ENCODE data around the gene DNAH11.
"Not testable (repeated sequence)": the region's sequence is repeated elsewhere in the genome, so short reads cannot be mapped to it uniquely, and the experiment has no call there.

The DNAH11 gene

DNA sequence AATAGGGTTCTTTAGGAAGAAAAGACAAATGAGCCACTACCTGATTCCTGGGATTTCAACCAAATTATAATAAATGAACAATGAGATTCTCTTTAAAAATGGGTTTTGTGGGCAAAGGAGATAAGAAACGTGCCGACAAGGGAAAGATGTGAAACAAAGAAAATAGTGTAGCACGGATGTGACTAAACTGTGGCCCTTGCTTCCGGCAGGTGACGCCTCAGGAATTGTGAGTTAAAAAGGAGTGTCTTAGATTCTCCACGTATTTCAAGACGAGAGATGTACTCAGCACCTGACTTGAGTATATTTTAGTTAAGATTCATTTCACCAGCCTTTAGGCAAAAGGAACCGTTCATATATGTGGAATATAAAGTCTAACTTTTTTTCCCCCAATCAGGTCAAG lies 75.9 kb downstream of the DNAH11 start:
- DNase-seq: no peak

DNA sequence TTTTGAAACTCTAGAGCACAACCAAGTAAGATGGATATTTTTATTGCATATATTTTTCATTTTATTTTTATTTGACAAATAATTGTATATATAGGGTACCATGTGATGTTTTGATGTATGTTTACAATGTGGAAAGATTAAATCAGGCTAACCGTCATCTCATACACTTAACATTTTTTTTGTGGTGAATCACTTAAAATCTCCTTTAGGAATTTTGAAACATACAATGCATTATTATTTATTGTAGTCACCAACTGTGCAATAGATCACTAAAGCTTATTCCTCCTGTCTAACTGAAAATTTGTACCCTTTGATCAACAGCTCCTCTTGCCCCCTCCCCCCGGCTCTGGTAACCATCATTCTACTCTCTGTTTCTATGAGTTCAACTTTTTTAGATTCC lies 77.2 kb downstream of the DNAH11 start:
- DNase-seq: no peak

DNA sequence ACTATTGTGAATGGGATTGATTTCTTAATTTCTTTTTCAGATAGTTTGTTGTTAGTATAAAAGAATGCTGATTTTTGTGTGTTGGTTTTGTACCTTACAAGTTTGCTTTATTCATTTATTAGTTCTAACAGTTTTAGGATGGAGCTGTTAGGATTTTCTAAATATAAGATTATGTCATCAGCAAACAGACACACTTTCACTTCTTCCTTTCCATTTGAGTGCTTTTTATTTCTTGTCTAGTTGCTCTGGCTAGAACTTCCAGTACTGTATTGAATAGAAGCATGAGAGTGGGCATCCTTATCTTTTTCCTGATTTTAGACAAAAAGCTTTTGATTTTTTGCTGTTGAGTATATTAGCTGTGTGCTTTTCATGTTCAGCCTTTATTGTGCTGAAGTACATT lies 81.5 kb downstream of the DNAH11 start:
- no peak for DNase-seq

DNA sequence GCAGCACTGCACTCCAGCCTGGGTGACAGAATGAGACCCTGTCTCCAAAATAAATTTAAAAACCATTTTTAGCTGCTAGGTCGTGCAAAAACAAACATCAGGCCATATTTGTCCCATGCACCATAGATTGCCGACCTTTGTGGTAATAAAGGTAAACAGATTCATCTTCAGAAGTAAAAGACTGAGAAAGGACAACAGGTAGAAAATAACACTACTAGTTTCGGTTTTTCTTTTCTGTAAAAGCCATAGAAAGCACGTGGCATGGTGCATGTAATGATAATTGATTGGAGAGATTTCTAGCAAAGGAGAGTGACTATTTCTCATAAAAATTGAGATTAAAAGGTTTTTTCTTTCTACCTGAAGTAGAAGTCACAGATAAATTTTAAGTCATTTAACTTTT lies 93.9 kb downstream of the DNAH11 start:
- no peak for DNase-seq

DNA sequence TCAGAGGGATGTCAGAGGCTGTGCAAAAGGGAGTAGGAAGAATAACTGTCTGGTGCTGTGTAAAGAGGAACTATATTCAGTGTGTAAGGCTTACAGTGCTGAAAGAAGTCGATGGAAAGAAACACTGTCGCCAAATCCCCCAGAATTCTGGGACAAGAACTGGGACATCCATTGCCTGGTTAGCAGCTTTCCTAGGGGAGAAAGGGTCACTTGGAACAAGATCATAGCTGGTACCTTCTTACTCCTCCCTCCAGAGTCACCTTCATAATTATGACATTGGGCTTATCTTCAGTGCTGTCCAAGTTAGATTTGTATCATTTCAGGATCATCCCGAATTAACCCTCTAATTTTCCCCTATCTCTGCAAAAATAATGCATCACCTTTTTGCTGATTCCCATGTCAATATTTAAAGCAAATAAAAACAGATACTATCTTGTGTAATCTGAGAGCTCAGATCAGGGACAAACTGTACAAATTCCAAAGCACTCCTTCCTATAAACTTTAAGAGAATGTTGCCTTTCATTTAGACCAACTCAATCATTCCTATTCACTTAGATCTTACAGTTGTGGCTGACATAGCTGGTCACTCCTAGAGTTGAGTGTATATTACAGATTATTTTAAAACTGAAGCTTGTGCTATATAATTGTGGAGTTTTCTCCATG lies 96.5 kb downstream of the DNAH11 start:
- no peak for DNase-seq

DNA sequence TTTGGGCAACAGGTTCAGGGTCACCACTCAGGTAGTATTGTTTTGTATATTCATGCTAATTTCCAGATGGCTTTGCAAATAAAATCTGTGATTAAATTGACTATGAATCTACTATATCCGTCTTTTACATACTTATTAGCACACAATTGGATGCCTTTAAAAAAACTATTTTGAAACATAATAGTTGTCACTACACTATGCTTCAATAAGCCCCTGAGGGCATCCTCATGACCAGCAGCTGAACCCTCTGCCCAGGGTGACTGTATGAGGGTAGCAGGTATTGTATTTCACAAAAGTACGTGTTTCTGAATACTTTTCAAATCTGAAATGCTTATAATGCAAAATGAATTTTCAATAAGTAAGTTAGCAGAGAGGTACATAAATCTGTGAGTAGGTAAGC lies 97.3 kb downstream of the DNAH11 start:
- DNase-seq: no peak

DNA sequence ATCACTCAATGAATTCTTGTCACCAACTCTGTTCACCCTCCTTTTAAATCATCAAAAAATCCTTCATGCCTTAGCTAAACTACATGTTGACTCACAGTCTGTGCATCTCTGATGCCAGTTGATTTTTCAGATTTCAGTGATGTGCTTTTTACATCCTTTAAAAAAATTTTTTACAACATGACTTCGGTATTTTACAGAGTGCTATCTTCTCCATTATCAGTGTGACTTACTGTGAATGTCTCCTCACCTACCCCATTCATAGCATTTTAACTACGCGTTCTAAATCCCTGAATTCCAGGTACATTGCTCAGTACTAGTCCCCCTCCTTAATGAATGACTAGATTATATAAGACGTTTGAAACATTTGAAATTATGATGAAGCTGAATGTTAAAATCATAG lies 98.7 kb downstream of the DNAH11 start:
- no peak for DNase-seq

DNA sequence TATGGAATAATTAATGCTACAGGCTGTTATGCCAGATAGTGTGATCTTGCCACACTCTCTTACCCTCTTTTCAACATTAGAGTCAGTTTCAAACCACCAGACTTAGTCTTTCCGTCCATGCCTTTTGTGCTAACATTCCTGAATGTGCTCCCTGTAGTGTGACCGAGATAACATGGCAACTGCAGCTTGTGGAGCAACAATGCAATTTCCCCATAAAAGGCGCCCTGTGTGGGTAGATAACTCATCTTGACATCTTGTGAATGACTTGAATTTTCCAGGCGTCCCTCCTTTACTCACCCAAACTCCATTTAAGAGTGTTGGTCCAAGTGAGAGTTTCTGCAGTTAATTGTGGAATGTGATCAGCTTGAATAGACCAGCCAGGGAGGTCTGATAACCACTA lies 99.6 kb downstream of the DNAH11 start:
- DNase-seq: no peak

DNA sequence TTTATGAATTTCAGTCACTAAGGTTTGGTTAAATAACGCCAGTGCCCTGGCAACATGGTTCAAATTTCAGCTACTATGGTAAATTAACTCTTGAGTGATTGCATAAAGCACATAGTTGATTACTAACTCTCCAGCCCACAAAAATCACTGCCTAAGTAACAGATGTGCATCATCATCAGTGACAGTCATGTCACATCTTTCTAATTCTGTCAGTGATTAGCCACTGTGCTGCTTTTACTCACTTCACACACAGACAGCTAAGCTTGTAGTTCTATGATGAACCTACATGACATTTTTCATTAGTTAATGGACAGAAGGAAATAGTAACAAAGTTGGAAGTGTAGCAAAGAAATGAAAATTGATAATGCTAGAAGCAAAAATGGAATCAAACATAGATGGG lies 108.9 kb downstream of the DNAH11 start:
- no peak for DNase-seq

DNA sequence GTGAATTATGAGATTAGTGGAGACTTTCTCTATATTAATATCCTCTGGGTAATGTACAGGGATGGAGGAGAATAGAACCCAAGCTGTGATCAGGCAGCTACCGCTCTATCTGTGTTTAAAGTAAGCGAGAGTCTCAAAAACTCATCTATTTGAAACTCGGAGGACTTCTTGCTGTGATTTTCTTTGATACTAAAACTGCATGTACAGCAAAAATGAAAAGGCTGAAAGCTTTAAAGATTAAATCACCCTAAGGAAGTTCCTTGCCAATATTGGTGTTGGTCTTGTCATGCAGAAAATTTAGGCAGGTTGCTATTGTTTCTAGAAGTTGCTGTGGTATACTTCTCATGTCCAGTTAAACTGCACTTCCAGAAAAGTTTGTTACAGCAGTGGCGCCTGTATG lies 110.8 kb downstream of the DNAH11 start:
- no peak for DNase-seq

DNA sequence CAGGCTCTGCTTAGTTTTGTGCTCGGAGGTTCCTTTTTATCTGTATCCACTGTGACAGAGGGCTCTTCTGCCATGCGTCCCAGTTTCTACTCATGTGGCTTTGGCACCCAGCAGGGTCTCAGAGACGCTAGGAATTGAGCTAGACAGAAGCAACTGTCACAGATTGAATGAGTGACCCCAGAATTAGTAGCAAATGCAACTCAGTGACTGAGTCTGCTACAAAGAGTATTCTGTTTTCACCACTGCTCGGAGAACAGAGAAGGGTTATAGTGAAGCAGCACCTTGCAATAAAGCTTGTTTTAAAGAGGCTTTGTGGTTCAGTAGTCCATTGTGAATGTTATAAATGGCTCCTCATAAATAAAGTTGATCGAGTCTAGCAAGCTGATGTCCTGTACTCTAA lies 113.2 kb downstream of the DNAH11 start:
- DNase-seq: no peak

DNA sequence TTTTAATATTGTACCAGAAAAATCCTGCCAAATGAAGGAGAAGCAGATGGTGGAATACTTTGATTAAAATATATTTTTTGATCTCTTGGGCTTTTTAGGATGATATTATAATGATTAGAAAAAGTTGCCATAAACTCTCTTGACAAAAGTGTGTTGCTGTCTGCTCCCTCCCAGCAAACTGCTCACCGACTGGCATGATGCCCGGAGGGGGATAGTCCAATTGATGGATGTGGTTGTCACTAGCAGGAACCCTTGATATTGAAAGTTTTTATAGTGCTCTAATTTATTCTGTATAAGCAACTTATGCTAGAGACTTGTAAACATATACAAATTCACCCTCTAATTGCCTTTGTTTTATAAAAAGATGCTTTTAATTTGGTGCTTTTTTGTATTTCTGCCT lies 114.0 kb downstream of the DNAH11 start:
- no peak for DNase-seq

DNA sequence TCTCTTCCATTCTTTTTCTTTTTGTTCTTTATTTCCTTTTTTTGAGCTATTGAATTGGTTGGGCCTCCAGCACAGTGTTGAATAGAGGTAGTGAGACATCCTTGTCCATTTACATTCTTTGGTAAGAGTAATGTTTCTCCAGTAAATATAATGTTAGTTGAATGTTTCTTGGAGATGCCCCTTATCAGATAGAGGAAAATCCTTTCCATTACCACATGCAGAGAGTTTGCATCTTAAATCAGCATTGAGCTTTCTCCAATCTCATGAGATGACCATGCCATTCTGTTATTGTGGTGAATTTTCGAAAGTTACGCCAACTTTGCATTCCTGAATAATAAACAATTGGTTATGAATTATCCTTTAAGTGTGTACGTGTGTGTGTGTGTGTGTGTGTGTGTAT lies 127.7 kb downstream of the DNAH11 start:
- DNase-seq: no peak

DNA sequence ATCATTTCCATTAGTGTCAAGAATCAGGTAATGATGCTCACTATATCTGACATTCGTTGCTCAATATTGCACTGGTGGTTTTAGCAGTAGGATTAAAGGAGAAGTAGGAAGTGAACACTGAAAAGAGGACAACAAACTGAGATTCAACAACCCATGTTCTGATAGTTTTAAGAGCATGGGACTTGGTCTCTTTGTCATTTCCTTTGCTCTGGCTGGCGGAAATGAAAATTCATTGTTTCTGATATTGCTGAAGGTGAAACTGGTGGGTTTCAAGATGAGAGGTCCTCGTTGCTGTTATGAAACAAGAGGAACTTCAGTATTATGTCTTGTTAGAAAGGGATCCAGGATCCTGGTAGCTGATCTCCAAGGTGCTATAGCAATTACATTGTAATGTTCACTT lies 129.0 kb downstream of the DNAH11 start:
- no peak for DNase-seq

DNA sequence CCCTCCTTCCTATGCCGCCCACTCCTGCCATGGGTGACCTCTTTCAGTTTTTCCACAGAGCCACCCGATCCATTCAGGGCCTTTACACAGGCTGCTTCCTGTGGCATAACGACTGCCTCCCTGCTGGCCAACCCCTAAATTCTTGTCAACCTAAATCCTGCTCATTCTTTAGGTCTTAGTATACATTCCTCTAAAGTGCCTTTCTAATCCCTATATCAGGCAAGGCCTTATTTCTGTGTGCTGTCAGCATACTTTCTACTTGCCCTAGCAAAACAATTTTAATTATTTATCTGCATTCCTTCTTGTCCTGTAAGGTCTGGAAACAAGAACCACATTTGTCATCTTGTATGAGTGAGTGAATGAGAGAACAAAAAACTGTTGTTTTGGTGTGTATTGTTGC lies 132.4 kb downstream of the DNAH11 start:
- no peak for DNase-seq

DNA sequence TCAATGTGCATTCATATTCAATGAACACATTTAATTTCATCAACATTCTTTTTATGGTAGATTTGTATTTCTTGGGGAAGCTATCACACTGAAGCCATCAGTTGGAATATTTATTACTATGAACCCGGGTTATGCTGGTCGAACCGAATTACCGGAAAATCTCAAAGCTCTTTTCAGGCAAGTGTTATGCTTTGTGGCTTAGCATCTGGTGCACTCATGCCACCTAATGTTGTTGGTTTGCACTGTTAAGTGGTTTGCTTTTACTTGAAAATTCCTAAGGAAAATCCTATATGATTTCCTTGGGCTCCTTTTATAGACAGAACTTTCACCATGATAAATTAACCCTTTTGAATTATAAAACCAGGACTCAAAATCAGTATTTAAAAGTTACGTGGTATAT lies 147.9 kb downstream of the DNAH11 start:
- DNase-seq: no peak

DNA sequence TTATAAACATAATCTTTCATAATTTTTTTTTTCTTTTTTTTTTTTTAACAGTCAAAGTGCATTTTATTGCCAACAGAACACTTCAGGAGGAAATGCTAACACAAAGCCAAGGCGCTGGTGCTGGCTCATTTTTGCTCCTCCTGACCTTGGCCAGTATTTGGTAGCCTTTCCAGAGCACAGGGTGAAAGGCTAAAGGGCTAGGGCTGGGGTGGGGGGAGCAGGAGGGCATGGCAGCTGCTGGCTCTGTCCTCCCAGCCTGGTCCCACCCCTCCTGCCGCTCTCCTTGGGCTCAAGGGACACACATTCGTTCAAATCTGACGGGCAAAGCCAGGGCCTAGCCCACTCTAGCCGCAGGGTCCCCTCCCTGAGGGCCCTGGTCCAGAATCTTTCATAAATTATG lies 148.3 kb downstream of the DNAH11 start:
- not testable (repeated sequence) for DNase-seq

DNA sequence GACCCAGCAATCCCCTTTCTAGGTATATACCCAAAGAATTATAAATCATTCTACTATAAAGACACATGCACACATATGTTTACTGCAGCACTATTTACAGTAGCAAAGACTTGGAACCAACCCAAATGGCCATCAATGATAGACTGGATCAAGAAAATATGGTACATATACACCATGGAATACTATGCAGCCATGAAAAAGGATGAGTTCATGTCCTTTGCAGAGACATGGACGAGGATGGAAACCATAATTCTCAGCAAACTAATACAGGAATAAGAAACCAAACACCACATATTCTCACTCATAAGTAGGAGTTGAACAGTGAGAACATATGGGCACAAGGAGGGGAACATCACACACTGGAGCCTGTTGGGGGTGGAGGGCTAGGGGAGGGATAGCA lies 157.7 kb downstream of the DNAH11 start:
- DNase-seq: not testable (repeated sequence)

DNA sequence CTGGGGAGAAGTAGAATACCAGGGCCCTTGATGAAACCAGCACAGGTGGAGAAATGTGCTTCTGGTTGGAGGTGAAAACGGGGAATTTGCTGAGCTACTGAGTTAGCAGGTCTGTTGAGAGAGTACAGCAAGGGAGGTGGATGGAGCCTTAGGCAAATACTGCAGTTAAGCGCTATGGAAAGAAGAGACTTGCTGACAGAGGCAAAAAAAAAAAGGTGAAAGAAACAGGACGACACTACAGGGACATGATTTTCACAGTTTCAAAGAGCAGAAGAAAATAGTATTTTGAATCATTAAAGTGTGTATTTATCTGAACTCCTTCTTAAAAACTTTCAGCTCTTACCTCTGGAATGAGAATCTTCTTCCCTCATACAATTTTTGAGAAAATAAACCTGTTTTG lies 159.5 kb downstream of the DNAH11 start:
- DNase-seq: no peak

DNA sequence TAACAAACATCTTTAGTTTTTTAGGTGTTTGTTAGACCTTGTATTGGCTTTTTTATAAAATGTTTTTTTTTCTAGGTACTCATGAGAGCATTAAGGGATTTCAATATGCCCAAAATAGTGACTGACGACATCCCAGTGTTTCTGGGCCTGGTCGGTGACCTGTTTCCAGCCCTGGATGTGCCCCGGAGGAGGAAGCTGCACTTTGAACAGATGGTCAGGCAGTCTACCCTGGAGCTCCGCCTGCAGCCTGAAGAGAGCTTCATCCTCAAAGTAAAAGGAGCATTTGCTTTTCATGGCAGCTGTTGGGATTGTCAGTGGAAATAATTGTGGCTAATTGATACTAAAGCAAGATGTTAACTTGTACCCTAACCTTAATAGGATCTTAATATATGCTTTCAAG lies 161.5 kb downstream of the DNAH11 start:
- DNase-seq: no peak

DNA sequence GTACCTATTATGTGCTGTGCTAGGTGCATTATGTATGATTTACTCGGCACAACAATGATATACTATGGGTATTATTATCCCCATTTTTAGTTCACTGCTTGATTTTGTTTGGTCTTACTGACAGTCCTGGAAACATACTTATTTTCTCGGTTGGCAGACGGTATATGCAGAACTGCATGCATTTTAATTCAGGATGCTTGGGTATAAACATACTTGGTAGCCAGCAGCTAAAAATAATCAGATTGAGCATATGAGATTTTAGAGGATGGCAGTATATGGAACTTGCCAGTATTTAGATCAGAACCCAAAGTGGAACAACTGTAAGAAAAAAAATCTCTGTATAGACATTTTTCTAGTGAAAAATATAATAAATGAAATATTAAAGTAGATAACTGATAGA lies 163.3 kb downstream of the DNAH11 start:
- no peak for DNase-seq

DNA sequence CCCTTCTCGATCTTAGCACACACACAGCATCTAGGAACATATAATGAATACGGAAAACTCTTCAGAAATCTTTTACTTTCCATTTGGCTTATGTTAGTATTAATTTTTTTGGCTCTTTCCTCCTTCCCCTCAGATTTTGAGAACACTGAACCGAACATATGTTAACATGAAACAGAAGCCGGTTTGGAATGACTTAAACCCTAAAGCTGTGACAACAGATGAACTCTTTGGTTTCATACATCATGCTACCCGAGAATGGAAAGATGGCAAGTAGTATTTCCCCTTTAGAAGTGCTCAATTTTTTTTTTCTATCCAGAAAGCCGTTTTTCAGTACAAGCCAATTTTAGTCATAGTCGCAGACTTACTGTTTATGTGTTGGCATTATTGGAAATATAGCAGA lies 164.7 kb downstream of the DNAH11 start:
- DNase-seq: no peak

DNA sequence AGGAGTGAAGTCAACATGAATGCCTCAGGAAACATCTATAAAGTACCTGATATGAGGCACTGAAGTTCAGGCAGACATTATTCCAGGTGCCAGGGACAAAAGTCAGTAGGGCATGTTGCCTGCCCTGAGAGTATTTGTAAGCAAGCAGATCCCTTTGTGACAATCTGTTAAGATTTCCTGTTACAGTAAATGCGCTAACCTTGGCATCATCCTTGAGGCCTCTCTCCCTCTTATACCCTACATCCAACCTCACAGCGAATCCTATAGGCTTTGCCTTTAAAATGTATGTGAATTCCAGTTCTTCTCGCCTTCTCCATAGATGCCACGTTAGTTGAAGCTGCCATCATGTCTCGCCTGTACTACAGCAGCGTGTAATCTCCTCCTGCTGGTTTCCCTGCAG lies 165.3 kb downstream of the DNAH11 start:
- no peak for DNase-seq

DNA sequence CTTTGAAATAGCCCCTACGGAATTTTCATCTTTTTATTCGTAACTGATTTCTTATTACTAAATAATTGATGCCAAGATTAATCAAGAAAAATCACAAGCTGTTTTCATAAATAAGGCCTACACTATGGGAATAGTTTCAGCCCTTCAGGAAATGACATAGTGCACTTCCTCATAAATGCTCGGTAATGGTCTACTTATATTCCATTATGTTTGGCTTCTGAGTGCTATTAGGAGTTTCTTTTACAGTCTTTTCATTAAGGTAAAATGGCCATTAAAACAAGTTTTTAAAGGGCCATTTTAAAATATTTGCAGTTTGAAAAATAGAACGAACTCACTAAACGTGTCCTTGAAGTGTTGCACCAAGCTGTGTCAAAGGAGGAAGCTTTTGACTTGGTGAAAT lies 174.5 kb downstream of the DNAH11 start:
- DNase-seq: no peak

DNA sequence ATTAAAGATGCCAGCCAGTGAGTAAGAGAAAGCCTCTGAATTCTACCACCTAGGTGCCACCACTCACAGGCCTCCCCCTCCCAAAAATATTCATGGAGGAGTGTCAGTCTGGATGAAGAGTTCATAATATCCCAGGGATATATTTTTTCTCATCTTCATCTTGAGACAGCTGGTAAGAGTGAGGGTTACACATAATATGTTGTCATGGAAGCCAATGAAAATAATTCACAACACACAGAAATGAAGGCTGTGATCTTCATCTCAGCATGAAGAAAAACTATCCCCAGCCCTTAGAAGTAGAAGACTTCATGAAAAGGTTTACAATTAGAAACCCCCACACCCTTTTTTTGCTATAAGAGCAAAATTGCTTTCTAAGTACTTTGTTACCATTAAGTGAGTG lies 175.6 kb downstream of the DNAH11 start:
- no peak for DNase-seq

DNA sequence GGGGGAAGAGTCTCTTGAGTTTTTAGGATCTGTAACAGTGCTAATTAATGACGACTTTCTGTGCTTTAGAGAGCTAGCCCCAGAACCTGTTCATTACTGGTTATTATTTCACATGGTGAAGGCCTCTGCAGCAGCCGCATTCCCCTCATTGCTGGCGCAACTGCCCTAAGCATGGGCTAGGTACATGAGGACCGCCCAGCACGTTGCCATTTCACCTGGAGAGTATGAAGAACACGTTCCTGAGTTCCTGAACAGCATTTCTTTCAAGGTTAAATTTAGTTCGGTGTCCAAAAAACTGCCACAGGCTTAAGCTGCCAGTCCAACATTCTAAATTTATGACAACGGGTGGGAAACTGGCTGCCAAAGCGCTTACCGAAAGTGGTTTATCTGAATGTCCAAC lies 177.0 kb downstream of the DNAH11 start:
- no peak for DNase-seq

Data from CD4-positive, alpha-beta T cell treated with Interleukin-17A for 1 hour (primary cell).